HCT116 (cell line): ENCODE results near the gene HIRA.

Experiments
- CTCF ChIP-seq, 3 experiments: fragments of 200-600 bp in 1 of 3; sonication (generic) in 1 of 3; IDR thresholded peaks in 2 of 3; conservative IDR thresholded peaks in 1 of 3; 2 replicates each; pipeline ENCODE4 v1.5.1; 2012 to 2017; ENCODE audit warnings: low read depth in 2 of 3, low read length in 2 of 3, antibody characterized with exemption in 1 of 3, borderline replicate concordance in 1 of 3, control low read depth in 1 of 3, mild to moderate bottlenecking in 1 of 3, mixed read lengths in 1 of 3, mixed run types in 1 of 3, moderate library complexity in 1 of 3; ENCODE audit not compliant: insufficient read depth in 1 of 3
- EZH2 ChIP-seq: fragments of 200-600 bp; sonication (generic); IDR thresholded peaks from 2 replicates; pipeline ENCODE4 v1.6.1; 2017; ENCODE audit warnings: antibody characterized with exemption, mixed run types
- EZH2phosphoT487 ChIP-seq: fragments of 200-600 bp; IDR thresholded peaks from 2 replicates; pipeline ENCODE4 v1.6.1; 2018; ENCODE audit warnings: antibody characterized with exemption, borderline replicate concordance
- MAX ChIP-seq: IDR thresholded peaks from 2 replicates; pipeline ENCODE4 v1.6.1; 2012
- POLR2A ChIP-seq: IDR thresholded peaks from 2 replicates; pipeline ENCODE4 v1.7.0; 2011; ENCODE audit warnings: borderline replicate concordance; ENCODE audit not compliant: insufficient read depth, insufficient read length; ENCODE audit errors: extremely low read depth
- POLR2AphosphoS5 ChIP-seq: IDR thresholded peaks from 2 replicates; pipeline ENCODE4 v1.6.1; 2011; ENCODE audit warnings: mild to moderate bottlenecking, low read depth, low read length, moderate library complexity

- TF ChIP-seq CTCF (IDR thresholded peaks at IDR 0.05 in 2 of 3, conservative IDR thresholded peaks at IDR 0.05 in 1 of 3; ENCODE audit: borderline replicate concordance in 1 of 3, insufficient read depth in 1 of 3, low read depth in 2 of 3, low read length in 2 of 3) (no peak), POLR2A (no peak), POLR2AphosphoS5 (no peak), EZH2 (no peak), MAX (no peak), EZH2phosphoT487 (no peak)
These were observed 22.6 kb upstream of the HIRA start for GRCh38 chr22:19454156-19454555.
